K562 (cell line): ENCODE results near the gene DEK. TPM values are rescaled to one million over a fixed set of nuclear protein-coding genes. Genes with fewer than 3 reads are reported as not detected.

Experiments
- ATAC-seq: fragments of 200-7000 bp; cut with Tn5 transposase; 3 replicates; pipeline ENCODE4 v1.9.1; 2020; ENCODE audit warnings: moderate library complexity
- BruUV-seq: library from RNA; stranded (reverse); fragments of 400-500 nt; replicated peaks from 2 replicates; lab custom pipeline; 2021; lab: Mats Ljungman, UMichigan
- CTCF ChIA-PET: fragments of 300-600 bp; formaldehyde crosslinking; extraction: SDS; loops from one replicate; lab custom pipeline; 2021; ENCODE audit warnings: low intra/inter-chr PET ratio; lab: Yijun Ruan, JAX
- POLR2A ChIA-PET: fragments of 300-600, 350-650 bp; sonication (Branson Sonifier 250); formaldehyde crosslinking; extraction: SDS; loops from one replicate; lab custom pipeline; 2021; ENCODE audit warnings: antibody characterized with exemption, inconsistent platforms; lab: Yijun Ruan, JAX
- DNase-seq, 4 experiments: peaks; one replicate each; pipeline versions ENCODE4 v3.0.0 to v3.0.0-alpha.2; 2011 to 2018; ENCODE audit warnings: low spot score in 3 of 4, mixed read lengths in 3 of 4; ENCODE audit errors: extremely low read depth in 1 of 4
- FAIRE-seq: peaks from 2 replicates; lab custom pipeline; 2011; peaks lifted over from hg19 to GRCh38; lab: Jason Lieb, UNC
- H2AFZ ChIP-seq: 2 replicates; pipeline ENCODE4 v1.6.0; 2011; ENCODE audit warnings: low read depth, low read length, control low read depth, inconsistent platforms
- H3K27ac ChIP-seq: fragments of 200-600 bp; 3 replicates; pipeline ENCODE4 v1.8.0; 2011; ENCODE audit warnings: low read depth, mild to moderate bottlenecking, control low read depth, inconsistent platforms, low read length, moderate library complexity, mixed read lengths; ENCODE audit errors: extremely low read depth
- H3K27me3 ChIP-seq, 2 experiments: fragments of 300-600 bp in 1 of 2; 2 replicates in 1 of 2; 3 replicates in 1 of 2; pipeline versions ENCODE4 v1.6.0 to v1.8.0; 2011; ENCODE audit warnings: inconsistent platforms in 2 of 2, low read length in 2 of 2, mild to moderate bottlenecking in 1 of 2, mixed read lengths in 1 of 2, moderate library complexity in 1 of 2; ENCODE audit not compliant: control insufficient read depth in 2 of 2, insufficient read depth in 2 of 2
- H3K36me3 ChIP-seq: fragments of 300-600 bp; 3 replicates; pipeline ENCODE4 v1.8.0; 2011; ENCODE audit warnings: mild to moderate bottlenecking, low read length, inconsistent platforms; ENCODE audit not compliant: control insufficient read depth, insufficient read depth
- H3K4me1 ChIP-seq, 2 experiments: fragments of 200-600 bp in 1 of 2; replicated peaks in 1 of 2; 2 replicates in 1 of 2; 3 replicates in 1 of 2; pipeline versions ENCODE4 v1.5.1 to v1.8.0; 2011; ENCODE audit warnings: inconsistent platforms in 2 of 2, low read length in 2 of 2, mild to moderate bottlenecking in 1 of 2, mixed read lengths in 1 of 2, moderate library complexity in 1 of 2; ENCODE audit not compliant: control insufficient read depth in 2 of 2, insufficient read depth in 2 of 2
- H3K4me2 ChIP-seq: 2 replicates; pipeline ENCODE4 v1.6.1; 2011; ENCODE audit warnings: low read length, control low read depth, inconsistent platforms, mixed read lengths; ENCODE audit not compliant: insufficient read depth
- H3K4me3 ChIP-seq: fragments of 200-600 bp; sonication (generic), shearing (Covaris generic); 2 replicates; pipeline ENCODE4 v1.5.1; 2016; ENCODE audit warnings: control low read depth, inconsistent platforms
- H3K79me2 ChIP-seq: fragments of 200-600 bp; 3 replicates; pipeline ENCODE4 v1.8.0; 2011; ENCODE audit warnings: low read length, inconsistent platforms; ENCODE audit not compliant: control insufficient read depth, insufficient read depth
- H3K9ac ChIP-seq, 2 experiments: 2 replicates each; pipeline versions ENCODE4 v1.6.0 to v1.6.1; 2011; ENCODE audit warnings: low read depth in 2 of 2, low read length in 2 of 2, control low read depth in 1 of 2, inconsistent platforms in 1 of 2, mild to moderate bottlenecking in 1 of 2, mixed read lengths in 1 of 2; ENCODE audit not compliant: insufficient read depth in 1 of 2
- H3K9me1 ChIP-seq: one replicate; pipeline ENCODE4 v1.6.0; 2011; ENCODE audit warnings: inconsistent platforms, mild to moderate bottlenecking, low read length, moderate library complexity; ENCODE audit not compliant: control insufficient read depth, insufficient read depth
- H3K9me3 ChIP-seq: replicated peaks from 2 replicates; pipeline ENCODE4 v1.5.1; 2011; ENCODE audit warnings: low read depth, low read length, inconsistent platforms; ENCODE audit not compliant: control insufficient read depth, insufficient read depth
- H4K20me1 ChIP-seq: replicated peaks from 2 replicates; pipeline ENCODE4 v1.6.1; 2011; ENCODE audit warnings: low read length, inconsistent platforms, mixed read lengths; ENCODE audit not compliant: control insufficient read depth, insufficient read depth
- ADNP ChIP-seq: fragments of 200-800 bp; sonication (Bioruptor generic); IDR thresholded peaks from 2 replicates; pipeline ENCODE4 v1.6.1; 2016; ENCODE audit warnings: missing genetic modification characterization, missing compliant biosample characterization
- BRD4 ChIP-seq: fragments of 200-600 bp; sonication (generic); IDR thresholded peaks from 2 replicates; pipeline ENCODE4 v1.6.1; 2017; ENCODE audit warnings: inconsistent platforms
- E2F5 ChIP-seq: sonication (generic); formaldehyde crosslinking; IDR thresholded peaks from 2 replicates; pipeline ENCODE4 v1.8.0; 2022; ENCODE audit warnings: mild to moderate bottlenecking, missing genetic modification reagents
- E2F6 ChIP-seq, 2 experiments: IDR thresholded peaks; 2 replicates each; pipeline ENCODE4 v1.6.1; 2011; ENCODE audit warnings: borderline replicate concordance in 1 of 2, control low read depth in 1 of 2, low read depth in 1 of 2, low read length in 1 of 2, mild to moderate bottlenecking in 1 of 2, mixed read lengths in 1 of 2, moderate library complexity in 1 of 2; ENCODE audit not compliant: insufficient read depth in 1 of 2, insufficient read length in 1 of 2, poor library complexity in 1 of 2, severe bottlenecking in 1 of 2; ENCODE audit errors: extremely low read depth in 1 of 2
- HNRNPL ChIP-seq: fragments of 200-400 bp; formaldehyde crosslinking; IDR thresholded peaks from 2 replicates; pipeline ENCODE4 v1.6.1; 2017; ENCODE audit warnings: low read depth, mild to moderate bottlenecking, low read length
- MAZ ChIP-seq, 2 experiments: fragments of 450-650 bp in 1 of 2; sonication (generic) in 1 of 2; formaldehyde crosslinking; IDR thresholded peaks in 1 of 2; conservative IDR thresholded peaks in 1 of 2; 2 replicates each; pipeline versions ENCODE4 v1.4.0 to v1.5.0; 2020; ENCODE audit warnings: mild to moderate bottlenecking in 1 of 2, missing genetic modification reagents in 1 of 2
- MCM2 ChIP-seq: fragments of 450-650 bp; IDR thresholded peaks from 2 replicates; pipeline ENCODE4 v1.6.1; 2017; ENCODE audit warnings: low read depth, mild to moderate bottlenecking
- MEF2D ChIP-seq: conservative IDR thresholded peaks from 2 replicates; pipeline ENCODE4 v1.6.1; 2016; ENCODE audit warnings: low read depth, missing genetic modification characterization, missing compliant biosample characterization
- MTA3 ChIP-seq: fragments of 450-650 bp; formaldehyde crosslinking; IDR thresholded peaks from 2 replicates; pipeline ENCODE4 v1.6.1; 2017; ENCODE audit warnings: mild to moderate bottlenecking, borderline replicate concordance
- NCOA1 ChIP-seq: fragments of 450-650 bp; IDR thresholded peaks from 2 replicates; pipeline ENCODE4 v1.6.1; 2016; ENCODE audit warnings: low read depth
- PCBP1 ChIP-seq: fragments of 200-400 bp; formaldehyde crosslinking; IDR thresholded peaks from 2 replicates; pipeline ENCODE4 v1.6.1; 2018; ENCODE audit warnings: mild to moderate bottlenecking, low read depth, low read length; ENCODE audit not compliant: poor library complexity, severe bottlenecking
- POLR2H ChIP-seq: IDR thresholded peaks from 2 replicates; pipeline ENCODE4 v1.6.1; 2016; ENCODE audit warnings: missing genetic modification characterization, low read depth, mild to moderate bottlenecking, control low read depth, missing compliant biosample characterization, moderate library complexity
- PYGO2 ChIP-seq: fragments of 450-650 bp; IDR thresholded peaks from 2 replicates; pipeline ENCODE4 v1.6.1; 2016; ENCODE audit warnings: mild to moderate bottlenecking, missing genetic modification characterization, moderate library complexity, missing compliant biosample characterization
- SMAD3 ChIP-seq: fragments of 450-650 bp; formaldehyde crosslinking; conservative IDR thresholded peaks from 2 replicates; pipeline ENCODE4 v1.4.0; 2020; ENCODE audit warnings: mild to moderate bottlenecking
- SRSF7 ChIP-seq: fragments of 200-400 bp; formaldehyde crosslinking; optimal IDR thresholded peaks from 2 replicates; pipeline ENCODE3; 2017; ENCODE audit warnings: mild to moderate bottlenecking, low read depth, low read length
- ZNF146 ChIP-seq: IDR thresholded peaks from one replicate; pipeline ENCODE4 v1.6.1; 2018; ENCODE audit warnings: missing compliant biosample characterization; ENCODE audit not compliant: unreplicated experiment
- WGBS: fragments of 100-300 bp; shearing (Covaris generic); methylation state at CpG from one replicate; pipeline ENCODE4 v1.1.6; 2016; ENCODE audit warnings: low coverage, mixed read lengths; ENCODE audit not compliant: insufficient coverage; ENCODE audit errors: missing lambda C conversion rate; 5-methylcytosine and 5-hydroxymethylcytosine counted together
- in situ Hi-C: fragments of 300-500 bp; cut with MboI; formaldehyde crosslinking; loops from 4 replicates; pipeline ENCODE4 v1.15.0; 2018; ENCODE audit warnings: inconsistent platforms, mixed read lengths
- intact Hi-C: fragments of 100-400 bp; cut with micrococcal nuclease; formaldehyde crosslinking; loops from 2 replicates; pipeline ENCODE4 v1.14.2; 2022
- polyA plus RNA-seq, 8 experiments: library from polyadenylated mRNA; depleted of rRNA in 4 of 8; stranded (reverse) in 5 of 8; unstranded in 3 of 8; fragments of >200 nt; fragmentation: Nextera tagmentation in 2 of 8; fragmentation: Illumina TruSeq in 1 of 8; extraction: Ambion mirVana in 2 of 8; extraction: Trizol in 1 of 8; gene quantifications; 2 replicates each; pipeline versions ENCODE4 v1.2.1 to v1.2.3, GENCODE V29; 2011 to 2014; ENCODE audit warnings: inconsistent platforms in 1 of 8, missing spikeins in 1 of 8
- total RNA-seq, 7 experiments: library from RNA; depleted of rRNA in 6 of 7; stranded (reverse); fragments of >200 nt in 6 of 7; fragmentation: Illumina TruSeq in 2 of 7; extraction: Trizol in 2 of 7; gene quantifications; 2 replicates each; pipeline versions ENCODE4 v1.2.1 to v1.2.3, GENCODE V29; 2011 to 2021; ENCODE audit warnings: low replicate concordance in 1 of 7

The DEK gene
- total and polyA plus RNA-seq, 9 of the 15 experiments (the other 6 are each of a cell fraction or from before 2014, with no cell fraction given) = 82.3 to 338 (median 184) TPM

GRCh38 chr6:18306977-18307376 is 42.6 kb upstream of the DEK start:
- WGBS = 0% methylated on average over 2 of the region's 2 CpGs
- no TSS peak for BruUV-seq
- Histone ChIP-seq H4K20me1 (no peaks in the 10 kb centered on the region), H3K9me1 (no peaks in the 10 kb centered on the region), H2AFZ (no peak overlapping the region), H3K4me1 (no peaks in the 10 kb centered on the region), H3K4me2 (no peak overlapping the region), H3K9me3 (no peaks in the 10 kb centered on the region; the same call in 1 of the 2 replicates), H3K79me2 (no peaks in the 10 kb centered on the region), H3K36me3 (no peaks in the 10 kb centered on the region), H3K27ac (no peak overlapping the region), H3K27me3 (peaks cover 7 to 12% of the 10 kb centered on the region in 2 experiments; a peak in 3 of 5 replicates), H3K9ac (no peak overlapping the region), H3K4me3 (no peak overlapping the region)
- CTCF ChIA-PET = no interaction called here
- in situ Hi-C loops (loop anchor here (25.0 kb wide), 1 partner anchor 1145 kb away; no protein-coding TSS in a partner anchor), intact Hi-C loops (no loop called here)
- FAIRE-seq (no peak), ATAC-seq (no peak), DNase-seq (no peak)
- POLR2A ChIA-PET = no interaction called here
- no peak for TF ChIP-seq MTA3
- no peak for TF ChIP-seq MAZ (CRISPR knock-in tag; conservative IDR thresholded peaks at IDR 0.05 in 1 of 2, IDR thresholded peaks at IDR 0.05 in 1 of 2)
- no peak for TF ChIP-seq E2F6 (IDR thresholded peaks at IDR 0.05; ENCODE audit: borderline replicate concordance in 1 of 2, extremely low read depth in 1 of 2, insufficient read depth in 1 of 2, insufficient read length in 1 of 2, low read depth in 1 of 2, low read length in 1 of 2, poor library complexity in 1 of 2, severe bottlenecking in 1 of 2)
- no peak for TF ChIP-seq MEF2D
- no peak for TF ChIP-seq E2F5 (CRISPR knock-in tag)
- TF ChIP-seq SRSF7 = no peak
- TF ChIP-seq SMAD3 (CRISPR knock-in tag) = no peak
- TF ChIP-seq ADNP = no peak
- TF ChIP-seq PCBP1 = no peak
- TF ChIP-seq HNRNPL = no peak
- TF ChIP-seq ZNF146 (CRISPR knock-in tag) = no peak
- TF ChIP-seq NCOA1 = no peak
- no peak for TF ChIP-seq MCM2
- no peak for TF ChIP-seq PYGO2 (tag)
- no peak for TF ChIP-seq BRD4
- TF ChIP-seq POLR2H (tag) = no peak
